Measurements from ENCODE around the gene SUDS3.

- TF ChIP-seq CTCF (conservative IDR thresholded peaks at IDR 0.05 in 1 of 2, IDR thresholded peaks at IDR 0.05 in 1 of 2; ENCODE audit: extremely low read depth in 1 of 2, insufficient read depth in 1 of 2, low read depth in 1 of 2, low read length in 2 of 2) (no peak), EZH2 (IDR thresholded peaks at IDR 0.05; ENCODE audit: borderline replicate concordance, low read length) (no peak)
Measured at GRCh38 chr12:118425364-118425763, 49.0 kb downstream of the SUDS3 start.

Data from mammary epithelial cell (primary cell).